ENCODE results near the gene ARL14EP. TPM values are rescaled to one million over a fixed set of nuclear protein-coding genes. Genes with fewer than 3 reads are reported as not detected.

ARL14EP gene
- total and polyA plus RNA-seq, 8 donors = 20.1 to 57.3 (median 47.4) TPM

DNA sequence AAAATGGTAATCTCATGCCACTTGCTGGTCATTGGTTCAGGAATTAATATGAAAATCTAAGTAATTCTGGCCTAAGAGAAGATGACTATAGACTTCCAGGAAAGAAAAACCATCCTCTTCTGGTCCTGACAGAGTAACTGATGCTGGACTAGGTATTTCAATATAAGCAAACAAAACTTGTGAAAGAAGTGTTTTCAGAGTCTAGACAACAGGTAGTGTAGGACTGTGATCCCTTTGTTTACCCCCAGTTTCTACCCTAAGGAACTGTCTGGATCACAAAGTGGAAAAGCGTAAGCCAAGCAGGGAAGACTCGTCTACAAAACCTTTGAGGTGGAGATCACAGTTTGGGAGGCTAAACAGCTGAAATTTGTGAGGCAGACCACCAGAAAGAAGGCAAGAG, 30.4 kb upstream of the ARL14EP start:
- intact Hi-C loops (cut with DNase I) = no loop called here
- Histone ChIP-seq H3K36me3 (no peaks in the 10 kb centered on the region), H3K27ac (no peak overlapping the region), H3K4me1 (no peaks in the 10 kb centered on the region), H3K27me3 (no peaks in the 10 kb centered on the region), H3K4me3 (no peak overlapping the region), H3K9me3 (no peaks in the 10 kb centered on the region)
- TF ChIP-seq, protein P1, sequence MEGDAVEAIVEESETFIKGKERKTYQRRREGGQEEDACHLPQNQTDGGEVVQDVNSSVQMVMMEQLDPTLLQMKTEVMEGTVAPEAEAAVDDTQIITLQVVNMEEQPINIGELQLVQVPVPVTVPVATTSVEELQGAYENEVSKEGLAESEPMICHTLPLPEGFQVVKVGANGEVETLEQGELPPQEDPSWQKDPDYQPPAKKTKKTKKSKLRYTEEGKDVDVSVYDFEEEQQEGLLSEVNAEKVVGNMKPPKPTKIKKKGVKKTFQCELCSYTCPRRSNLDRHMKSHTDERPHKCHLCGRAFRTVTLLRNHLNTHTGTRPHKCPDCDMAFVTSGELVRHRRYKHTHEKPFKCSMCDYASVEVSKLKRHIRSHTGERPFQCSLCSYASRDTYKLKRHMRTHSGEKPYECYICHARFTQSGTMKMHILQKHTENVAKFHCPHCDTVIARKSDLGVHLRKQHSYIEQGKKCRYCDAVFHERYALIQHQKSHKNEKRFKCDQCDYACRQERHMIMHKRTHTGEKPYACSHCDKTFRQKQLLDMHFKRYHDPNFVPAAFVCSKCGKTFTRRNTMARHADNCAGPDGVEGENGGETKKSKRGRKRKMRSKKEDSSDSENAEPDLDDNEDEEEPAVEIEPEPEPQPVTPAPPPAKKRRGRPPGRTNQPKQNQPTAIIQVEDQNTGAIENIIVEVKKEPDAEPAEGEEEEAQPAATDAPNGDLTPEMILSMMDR (IDR thresholded peaks at IDR 0.05) = no peak
- ATAC-seq (no peak), DNase-seq (no peak)

DNA sequence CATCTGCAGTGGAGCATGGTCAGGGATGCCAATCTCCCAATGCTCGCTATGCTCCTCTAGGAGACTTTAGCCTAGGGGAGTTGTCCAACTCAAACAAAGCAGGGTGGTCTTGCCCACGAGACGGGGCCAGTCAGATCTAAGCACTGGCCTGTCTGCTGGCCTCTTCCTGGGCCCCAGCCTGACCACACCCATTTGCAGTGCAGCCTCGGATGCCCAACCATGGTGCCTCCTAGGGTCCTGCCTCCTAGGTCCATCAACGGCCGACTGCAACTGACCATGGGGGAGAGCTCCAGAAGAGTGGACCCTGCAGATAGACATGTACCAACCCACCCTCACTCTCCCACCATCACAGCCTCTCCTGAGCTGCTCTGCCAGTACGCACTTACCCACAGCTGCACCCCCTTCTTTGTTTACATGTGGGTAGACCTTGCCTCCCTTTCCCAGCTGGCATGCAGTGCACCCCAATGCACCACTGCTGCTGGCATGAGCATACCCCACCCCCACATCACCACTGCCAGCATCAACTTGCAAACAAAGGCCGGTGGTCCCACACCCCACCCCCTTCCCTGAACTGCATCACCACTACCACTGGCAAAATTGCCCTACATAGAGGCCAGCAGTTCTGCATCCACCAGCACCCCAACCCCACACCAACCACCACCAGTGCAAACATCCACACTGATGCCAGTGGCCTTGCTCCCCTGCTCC, 27.6 kb upstream of the ARL14EP start:
- Histone ChIP-seq H3K36me3 (no peaks in the 10 kb centered on the region), H3K4me3 (no peak overlapping the region), H3K27ac (no peak overlapping the region), H3K4me1 (no peaks in the 10 kb centered on the region), H3K9me3 (no peaks in the 10 kb centered on the region), H3K27me3 (no peaks in the 10 kb centered on the region)
- DNase-seq (peak in 1 of 4 donors; percentile 42), ATAC-seq (no peak)
- TF ChIP-seq, protein P1 (IDR thresholded peaks at IDR 0.05) = no peak
- intact Hi-C loops (cut with DNase I) = no loop called here

DNA sequence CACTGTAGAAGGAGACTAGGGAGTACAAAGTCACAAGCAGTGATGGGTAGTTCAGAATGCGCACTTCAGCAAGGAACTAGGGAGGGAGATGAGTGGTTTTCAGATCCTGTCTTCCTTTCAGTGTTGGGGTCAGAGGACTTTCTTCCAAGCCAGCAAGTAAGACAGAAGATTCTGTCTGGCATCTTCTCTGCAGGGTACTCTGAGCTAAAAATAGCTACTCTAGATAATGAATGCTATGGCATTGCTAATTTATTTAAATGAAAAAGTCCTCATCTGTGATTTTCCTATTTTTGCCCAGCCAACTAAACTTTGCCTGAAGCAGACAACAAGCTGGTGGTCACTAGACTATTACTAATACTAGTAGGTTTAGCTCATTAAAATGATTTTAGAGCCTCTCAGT, 18.3 kb upstream of the ARL14EP start:
- H3K27me3 ChIP-seq = no peaks in the 10 kb centered on the region
- H3K27ac ChIP-seq = no peak overlapping the region
- H3K9me3 ChIP-seq = no peaks in the 10 kb centered on the region
- TF ChIP-seq, protein P1 (IDR thresholded peaks at IDR 0.05) = no peak
- H3K36me3 ChIP-seq = no peaks in the 10 kb centered on the region
- H3K4me1 ChIP-seq = no peaks in the 10 kb centered on the region
- intact Hi-C loops (cut with DNase I) = no loop called here
- H3K4me3 ChIP-seq = no peak overlapping the region
- ATAC-seq (no peak), DNase-seq (no peak)

DNA sequence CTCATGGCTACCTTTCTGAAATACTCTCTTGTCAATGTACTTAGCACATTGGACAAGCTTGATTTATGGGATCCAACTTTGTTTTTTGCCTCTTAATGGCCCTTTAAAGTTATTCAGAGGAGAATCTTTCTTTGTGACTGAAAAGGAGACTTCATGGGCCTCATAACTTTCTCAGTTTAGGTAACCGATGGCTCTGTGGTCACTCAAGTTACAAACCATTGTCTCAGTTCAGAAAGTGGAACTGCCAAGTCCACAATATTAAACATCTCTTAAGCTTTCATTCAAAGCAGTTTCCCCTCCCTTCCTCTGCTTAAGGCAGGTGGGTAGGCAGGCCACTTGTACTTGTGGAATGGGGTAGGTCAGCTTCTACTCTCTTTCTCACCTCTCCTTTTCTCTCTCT, 12.3 kb upstream of the ARL14EP start:
- H3K27me3 ChIP-seq = peaks cover 0 to 7% of the 10 kb centered on the region in 2 donors
- no peak overlapping the region for H3K4me3 ChIP-seq
- ATAC-seq = no peak
- intact Hi-C loops (cut with DNase I) = no loop called here
- peaks cover 0 to 3% of the 10 kb centered on the region in 2 donors for H3K9me3 ChIP-seq
- TF ChIP-seq, protein P1 (IDR thresholded peaks at IDR 0.05) = no peak
- H3K4me1 ChIP-seq = no peaks in the 10 kb centered on the region
- H3K36me3 ChIP-seq = no peaks in the 10 kb centered on the region
- DNase-seq = no peak
- no peak overlapping the region for H3K27ac ChIP-seq

DNA sequence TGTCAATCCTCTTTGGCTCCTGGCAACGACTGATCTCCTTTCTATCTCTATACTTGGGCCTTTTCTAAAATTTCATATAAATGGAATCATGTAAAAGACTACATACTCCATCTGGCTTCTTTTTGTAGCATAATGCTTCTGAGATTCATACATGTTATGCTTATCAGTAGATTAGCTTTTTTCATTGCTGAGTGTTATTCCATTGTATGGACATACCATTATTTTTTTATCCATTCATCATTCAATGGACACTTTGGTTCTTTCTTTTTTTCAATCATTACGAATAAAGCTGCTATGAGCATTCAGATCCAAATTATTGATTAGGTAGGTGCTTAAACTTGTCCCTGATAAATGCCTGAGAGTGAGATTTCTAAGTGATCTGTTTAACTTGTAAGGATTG, 11.7 kb upstream of the ARL14EP start:
- Histone ChIP-seq H3K4me3 (no peak overlapping the region), H3K4me1 (no peaks in the 10 kb centered on the region), H3K27me3 (peaks cover 0 to 7% of the 10 kb centered on the region in 2 donors), H3K36me3 (no peaks in the 10 kb centered on the region), H3K27ac (no peak overlapping the region), H3K9me3 (peaks cover 0 to 3% of the 10 kb centered on the region in 2 donors)
- ATAC-seq (no peak), DNase-seq (no peak)
- TF ChIP-seq, protein P1 (IDR thresholded peaks at IDR 0.05) = no peak
- intact Hi-C loops (cut with DNase I) = no loop called here

Data from left lung (tissue), 10 donors.